Measurements from ENCODE around the gene SMYD3. TPM values are rescaled to one million over a fixed set of nuclear protein-coding genes. Genes with fewer than 3 reads are reported as not detected.

Gene SMYD3
- total and polyA plus RNA-seq, 10 of the 15 experiments (the other 5 are each of a cell fraction or from before 2014, with no cell fraction given), result 18.3 to 54.0 (median 24.8) TPM

- TF ChIP-seq IKZF2 (IDR thresholded peaks at IDR 0.05) (peak; percentile 24 to 33; a peak in 1 of 4 replicates), DPF2 (IDR thresholded peaks at IDR 0.05) (no peak), RUNX3 (IDR thresholded peaks at IDR 0.05; ENCODE audit: low read length) (peak; percentile 67), EZH2 (IDR thresholded peaks at IDR 0.05; ENCODE audit: borderline replicate concordance, control insufficient read depth, low read depth, low read length) (no peak), JUNB (IDR thresholded peaks at IDR 0.05) (peak; percentile 94), SREBF1 (IDR thresholded peaks at IDR 0.05; ENCODE audit: low read length) (no peak), MYB (IDR thresholded peaks at IDR 0.05; ENCODE audit: borderline replicate concordance, low read depth, low read length) (no peak), ATF7 (IDR thresholded peaks at IDR 0.05; ENCODE audit: low read depth) (peak; percentile 42; the same call in 1 of the 2 replicates), NRF1 (conservative IDR thresholded peaks at IDR 0.05; ENCODE audit: low read depth, low read length) (no peak), GABPA (IDR thresholded peaks at IDR 0.05; ENCODE audit: low read depth) (no peak), EGR1 (IDR thresholded peaks at IDR 0.05; ENCODE audit: borderline replicate concordance in 1 of 2, low read depth in 2 of 2, low read length in 2 of 2) (no peak), ATF2 (IDR thresholded peaks at IDR 0.05; ENCODE audit: low read length) (peak; percentile 85), HSF1 (IDR thresholded peaks at IDR 0.05; ENCODE audit: low read depth, low read length) (no peak), TCF12 (IDR thresholded peaks at IDR 0.05; ENCODE audit: low read depth, low read length) (no peak), RCOR1 (conservative IDR thresholded peaks at IDR 0.05; ENCODE audit: low read depth, low read length) (no peak), NR2F1 (conservative IDR thresholded peaks at IDR 0.05) (no peak), MEF2B (IDR thresholded peaks at IDR 0.05; ENCODE audit: partially characterized antibody, poor library complexity, severe bottlenecking) (no peak), NFYA (IDR thresholded peaks at IDR 0.05; ENCODE audit: borderline replicate concordance, low read depth, low read length) (no peak), ETV6 (conservative IDR thresholded peaks at IDR 0.05 in 1 of 2, IDR thresholded peaks at IDR 0.05 in 1 of 2; ENCODE audit: borderline replicate concordance in 1 of 2, low read depth in 1 of 2) (peak in 1 of 2 experiments; percentile 73; a peak in 1 of 4 replicates), CEBPB (IDR thresholded peaks at IDR 0.05; ENCODE audit: borderline replicate concordance in 1 of 2, low read depth in 2 of 2, low read length in 2 of 2) (no peak; a peak in 1 of 4 replicates), EP300 (IDR thresholded peaks at IDR 0.05; ENCODE audit: borderline replicate concordance in 1 of 2, control insufficient read depth in 1 of 2, low read depth in 2 of 2, low read length in 2 of 2) (no peak), TBL1XR1 (IDR thresholded peaks at IDR 0.05; ENCODE audit: low read depth, low read length) (no peak), CHD1 (IDR thresholded peaks at IDR 0.05; ENCODE audit: low read depth, low read length) (no peak), CREM (IDR thresholded peaks at IDR 0.05; ENCODE audit: low read depth) (peak; percentile 24; the same call in 1 of the 2 replicates), SIN3A (IDR thresholded peaks at IDR 0.05; ENCODE audit: low read depth, low read length) (no peak), STAT3 (IDR thresholded peaks at IDR 0.05; ENCODE audit: low read depth, low read length) (no peak), IRF5 (IDR thresholded peaks at IDR 0.05; ENCODE audit: borderline replicate concordance) (no peak), MTA2 (IDR thresholded peaks at IDR 0.05; ENCODE audit: low read depth) (peak; percentile 61)
Observed at GRCh38 chr1:246020211-246020954, 486.7 kb downstream of the SMYD3 start (continued).
